Transverse colon (tissue), 4 donors: ENCODE data around the gene MSI2. TPM values are rescaled to one million over a fixed set of nuclear protein-coding genes. Genes with fewer than 3 reads are reported as not detected.

Source experiments
- DNase-seq: peaks from one replicate; pipeline ENCODE4 v3.0.0-alpha.2; 2019
- H3K27ac ChIP-seq, 4 donors: fragments of 200-600 bp; sonication (generic); 2 replicates each; pipeline ENCODE4 v1.5.1; 2016 to 2018; ENCODE audit warnings: inconsistent platforms in 4 of 4
- H3K27me3 ChIP-seq: fragments of 200-600 bp; sonication (generic); 2 replicates; pipeline ENCODE4 v1.5.1; 2017; ENCODE audit warnings: inconsistent platforms
- H3K36me3 ChIP-seq, 4 donors: fragments of 200-600 bp; sonication (generic); 2 replicates each; pipeline ENCODE4 v1.5.1; 2017 to 2019; ENCODE audit warnings: inconsistent platforms in 4 of 4
- H3K4me1 ChIP-seq, 4 donors: fragments of 200-600 bp; sonication (generic); 2 replicates each; pipeline ENCODE4 v1.5.1; 2017 to 2020; ENCODE audit warnings: inconsistent platforms in 4 of 4
- H3K4me3 ChIP-seq, 4 donors: fragments of 200-600 bp; sonication (generic); 1 replicate in 1 of 4; 2 replicates in 3 of 4; pipeline versions ENCODE4 v1.5.1 to v1.6.1; 2017 to 2019; ENCODE audit warnings: inconsistent platforms in 4 of 4
- H3K9me3 ChIP-seq, 2 donors: fragments of 200-600 bp; sonication (generic); 2 replicates each; pipeline ENCODE4 v1.5.1; 2017 to 2019; ENCODE audit warnings: inconsistent platforms in 2 of 2
- CTCF ChIP-seq, 5 experiments: fragments of 200-600 bp in 3 of 5; fragments of 450-650 bp in 2 of 5; sonication (generic) in 3 of 5; IDR thresholded peaks; 1 replicate in 2 of 5; 2 replicates in 3 of 5; pipeline ENCODE4 v1.5.1; 2016 to 2017; ENCODE audit warnings: antibody characterized with exemption in 5 of 5, inconsistent platforms in 3 of 5, mild to moderate bottlenecking in 2 of 5, moderate library complexity in 1 of 5
- EP300 ChIP-seq: sonication (generic); formaldehyde crosslinking; IDR thresholded peaks from one replicate; pipeline ENCODE4 v1.6.1; 2017; ENCODE audit warnings: antibody characterized with exemption, low read depth
- POLR2A ChIP-seq: fragments of 450-650 bp; IDR thresholded peaks from one replicate; pipeline ENCODE4 v1.6.1; 2016; ENCODE audit warnings: antibody characterized with exemption, mild to moderate bottlenecking, moderate library complexity
- POLR2AphosphoS5 ChIP-seq, 3 donors: sonication (generic); formaldehyde crosslinking; IDR thresholded peaks; one replicate each; pipeline ENCODE4 v1.6.1; 2016; ENCODE audit warnings: antibody characterized with exemption in 3 of 3
- WGBS, 2 donors: methylation state at CpG; one replicate each; pipeline ENCODE4 v1.1.5; 2018; ENCODE audit warnings: low coverage in 1 of 2; 5-methylcytosine and 5-hydroxymethylcytosine counted together
- in situ Hi-C, 4 donors: fragments of 200-750 bp; cut with MboI; loops; one replicate each; pipeline versions ENCODE4 v1.15.0 to v1.15.1; 2017; ENCODE audit warnings: low sequenced_read_pairs in 3 of 4, low pct_ligation_motif_present in 1 of 4, low pct_unique_long_range_greater_than_20kb in 1 of 4
- intact Hi-C: fragments of 100-400 bp; cut with DNase I; formaldehyde crosslinking; loops from one replicate; pipeline ENCODE4 v1.15.1; 2023; ENCODE audit warnings: low total_unique reads
- total RNA-seq, 4 donors: library from RNA; depleted of rRNA; stranded (reverse); fragments of >200 nt; gene quantifications; one replicate each; pipeline ENCODE4 v1.1.0, GENCODE V29; 2016

MSI2 gene
- total RNA-seq, 4 donors from 2014 or later: 20.6 to 36.0 (median 29.3) TPM

GRCh38 chr17:57677858-57678257, 421.5 kb downstream of the MSI2 start:
- no peaks in the 10 kb centered on the region for H3K36me3 ChIP-seq
- TF ChIP-seq POLR2AphosphoS5 (IDR thresholded peaks at IDR 0.05) (no peak), EP300 (no peak), CTCF (IDR thresholded peaks at IDR 0.05) (no peak), POLR2A (no peak)
- WGBS, 2 donors: 92 to 100% methylated on average over 3 to 6 of the region's 6 CpGs
- DNase-seq: no peak
- H3K4me3 ChIP-seq: no peak overlapping the region
- no peaks in the 10 kb centered on the region for H3K27me3 ChIP-seq
- intact Hi-C loops: no loop called here
- no peaks in the 10 kb centered on the region for H3K9me3 ChIP-seq
- H3K4me1 ChIP-seq: no peaks in the 10 kb centered on the region
- in situ Hi-C loops: loop anchor here in 2 of 4 donors (10.0 kb wide), 2 partner anchors 433 to 443 kb away; no protein-coding TSS in a partner anchor
- H3K27ac ChIP-seq: no peak overlapping the region

GRCh38 chr17:57678393-57678792, 422.1 kb downstream of the MSI2 start:
- Histone ChIP-seq H3K36me3 (no peaks in the 10 kb centered on the region), H3K9me3 (no peaks in the 10 kb centered on the region), H3K4me3 (no peak overlapping the region), H3K4me1 (no peaks in the 10 kb centered on the region), H3K27me3 (no peaks in the 10 kb centered on the region), H3K27ac (no peak overlapping the region)
- intact Hi-C loops: no loop called here
- in situ Hi-C loops: loop anchor here in 2 of 4 donors (10.0 kb wide), 2 partner anchors 434 to 444 kb away; no protein-coding TSS in a partner anchor
- DNase-seq: no peak
- TF ChIP-seq POLR2A: no peak
- TF ChIP-seq EP300: no peak
- TF ChIP-seq POLR2AphosphoS5 (IDR thresholded peaks at IDR 0.05): no peak
- no peak for TF ChIP-seq CTCF (IDR thresholded peaks at IDR 0.05)

GRCh38 chr17:57679356-57679755, 423.0 kb downstream of the MSI2 start:
- no peaks in the 10 kb centered on the region for H3K27me3 ChIP-seq
- no peaks in the 10 kb centered on the region for H3K4me1 ChIP-seq
- DNase-seq: no peak
- H3K9me3 ChIP-seq: no peaks in the 10 kb centered on the region
- WGBS, 2 donors: 89 to 90% methylated on average over 6 to 7 of the region's 7 CpGs
- in situ Hi-C loops: loop anchor here in 2 of 4 donors (10.0 kb wide), 2 partner anchors 435 to 445 kb away; no protein-coding TSS in a partner anchor
- no peaks in the 10 kb centered on the region for H3K36me3 ChIP-seq
- intact Hi-C loops: no loop called here
- H3K27ac ChIP-seq: no peak overlapping the region
- no peak for TF ChIP-seq CTCF (IDR thresholded peaks at IDR 0.05)
- TF ChIP-seq POLR2AphosphoS5 (IDR thresholded peaks at IDR 0.05): no peak
- no peak for TF ChIP-seq EP300
- no peak for TF ChIP-seq POLR2A
- H3K4me3 ChIP-seq: no peak overlapping the region

- WGBS, 2 donors: 94 to 97% methylated on average over 10 of the region's 10 CpGs
- H3K9me3 ChIP-seq: no peaks in the 10 kb centered on the region
- in situ Hi-C loops: loop anchor here in 2 of 4 donors (10.0 kb wide), 2 partner anchors 435 to 445 kb away; no protein-coding TSS in a partner anchor
- no peak overlapping the region for H3K27ac ChIP-seq
- DNase-seq: no peak
- intact Hi-C loops: no loop called here
- TF ChIP-seq CTCF (IDR thresholded peaks at IDR 0.05): no peak
- no peak for TF ChIP-seq POLR2AphosphoS5 (IDR thresholded peaks at IDR 0.05)
- TF ChIP-seq POLR2A: no peak
- no peak for TF ChIP-seq EP300
- no peaks in the 10 kb centered on the region for H3K4me1 ChIP-seq
- no peaks in the 10 kb centered on the region for H3K27me3 ChIP-seq
- no peak overlapping the region for H3K4me3 ChIP-seq
- H3K36me3 ChIP-seq: no peaks in the 10 kb centered on the region
Observed at GRCh38 chr17:57679906-57680695, 423.8 kb downstream of the MSI2 start.
